H9 (cell line): ENCODE results near the gene CDK14. TPM values are rescaled to one million over a fixed set of nuclear protein-coding genes. Genes with fewer than 3 reads are reported as not detected.

ENCODE experiments used
- DNase-seq: peaks from one replicate; pipeline ENCODE4 v3.0.0-alpha.2; 2017
- H2AFZ ChIP-seq: one replicate; pipeline ENCODE4 v1.6.1; 2013; ENCODE audit warnings: mild to moderate bottlenecking, low read length, control low read depth, moderate library complexity
- H2AK5ac ChIP-seq: 2 replicates; pipeline ENCODE4 v1.6.1; 2013; ENCODE audit warnings: low read length, control low read depth, mixed read lengths; ENCODE audit not compliant: insufficient read length
- H2BK120ac ChIP-seq: one replicate; pipeline ENCODE4 v1.6.1; 2013; ENCODE audit warnings: low read depth, mild to moderate bottlenecking, low read length, control low read depth, inconsistent platforms; ENCODE audit not compliant: poor library complexity, severe bottlenecking
- H2BK12ac ChIP-seq: 2 replicates; pipeline ENCODE4 v1.6.1; 2013; ENCODE audit warnings: low read length, control low read depth, mixed read lengths, low read depth; ENCODE audit not compliant: insufficient read length
- H2BK15ac ChIP-seq: 2 replicates; pipeline ENCODE4 v1.6.1; 2013; ENCODE audit warnings: low read depth, low read length, control low read depth
- H2BK20ac ChIP-seq: one replicate; pipeline ENCODE4 v1.6.1; 2013; ENCODE audit warnings: low read depth, mild to moderate bottlenecking, low read length, control low read depth, inconsistent platforms; ENCODE audit not compliant: poor library complexity, severe bottlenecking
- H2BK5ac ChIP-seq: 2 replicates; pipeline ENCODE4 v1.6.1; 2013; ENCODE audit warnings: low read length, control low read depth, mixed read lengths; ENCODE audit not compliant: insufficient read length
- H3K14ac ChIP-seq: 2 replicates; pipeline ENCODE4 v1.6.1; 2013; ENCODE audit warnings: low read length, control low read depth; ENCODE audit not compliant: insufficient read depth
- H3K18ac ChIP-seq: 2 replicates; pipeline ENCODE4 v1.6.1; 2013; ENCODE audit warnings: low read depth, mild to moderate bottlenecking, mixed read lengths, low read length, control low read depth; ENCODE audit not compliant: insufficient read length
- H3K23ac ChIP-seq: 2 replicates; pipeline ENCODE4 v1.6.1; 2013; ENCODE audit warnings: low read length, control low read depth, mixed read lengths, low read depth; ENCODE audit not compliant: insufficient read length
- H3K23me2 ChIP-seq: 2 replicates; pipeline ENCODE4 v1.6.1; 2013; ENCODE audit warnings: low read depth, mild to moderate bottlenecking, mixed read lengths, low read length, control low read depth; ENCODE audit not compliant: insufficient read length, poor library complexity, severe bottlenecking
- H3K27ac ChIP-seq: 2 replicates; pipeline ENCODE4 v1.5.1; 2013; ENCODE audit warnings: low read length, control low read depth, mixed read lengths, low read depth; ENCODE audit not compliant: insufficient read length
- H3K27me3 ChIP-seq: 2 replicates; pipeline ENCODE4 v1.6.1; 2013; ENCODE audit warnings: low read length, control low read depth, inconsistent platforms; ENCODE audit not compliant: insufficient read depth
- H3K4ac ChIP-seq: 2 replicates; pipeline ENCODE4 v1.6.1; 2013; ENCODE audit warnings: low read depth, mild to moderate bottlenecking, control low read depth, inconsistent platforms, low read length, moderate library complexity
- H3K4me1 ChIP-seq: 2 replicates; pipeline ENCODE4 v1.6.1; 2013; ENCODE audit warnings: low read length, control low read depth, inconsistent platforms; ENCODE audit not compliant: insufficient read depth
- H3K4me2 ChIP-seq: 2 replicates; pipeline ENCODE4 v1.6.1; 2013; ENCODE audit warnings: low read length, control low read depth, mixed read lengths; ENCODE audit not compliant: insufficient read length, insufficient read depth
- H3K56ac ChIP-seq: 2 replicates; pipeline ENCODE4 v1.6.1; 2013; ENCODE audit warnings: low read depth, mild to moderate bottlenecking, mixed read lengths, low read length, control low read depth; ENCODE audit not compliant: insufficient read length
- H3K79me1 ChIP-seq: 2 replicates; pipeline ENCODE4 v1.6.1; 2013; ENCODE audit warnings: low read depth, mild to moderate bottlenecking, moderate library complexity, low read length, control low read depth, inconsistent platforms; ENCODE audit not compliant: insufficient read depth, poor library complexity, severe bottlenecking
- H3K79me2 ChIP-seq: 2 replicates; pipeline ENCODE4 v1.6.1; 2013; ENCODE audit warnings: low read length, control low read depth, inconsistent platforms; ENCODE audit not compliant: insufficient read depth
- H3K9ac ChIP-seq: 2 replicates; pipeline ENCODE4 v1.6.1; 2013; ENCODE audit warnings: low read length, control low read depth, mixed read lengths; ENCODE audit not compliant: insufficient read length; ENCODE audit errors: extremely low read depth
- H3K9me3 ChIP-seq: one replicate; pipeline ENCODE4 v1.6.1; 2013; ENCODE audit warnings: low read depth, low read length, inconsistent platforms; ENCODE audit not compliant: control insufficient read depth
- H3T11ph ChIP-seq: one replicate; pipeline ENCODE4 v1.6.1; 2013; ENCODE audit warnings: mild to moderate bottlenecking, low read length, control low read depth, inconsistent platforms
- H4K20me1 ChIP-seq: one replicate; pipeline ENCODE4 v1.6.1; 2013; ENCODE audit not compliant: control insufficient read depth, insufficient read length, insufficient read depth
- H4K5ac ChIP-seq: 2 replicates; pipeline ENCODE4 v1.6.1; 2013; ENCODE audit warnings: low read depth, mild to moderate bottlenecking, mixed read lengths, low read length, control low read depth; ENCODE audit not compliant: insufficient read length
- H4K8ac ChIP-seq: replicated peaks from 2 replicates; pipeline ENCODE4 v1.6.1; 2013; ENCODE audit warnings: low read length, control low read depth, mixed read lengths, low read depth; ENCODE audit not compliant: insufficient read length
- H4K91ac ChIP-seq: 2 replicates; pipeline ENCODE4 v1.6.1; 2013; ENCODE audit warnings: low read depth, mild to moderate bottlenecking, moderate library complexity, mixed read lengths, low read length, control low read depth; ENCODE audit not compliant: insufficient read length
- H3K27ac Mint-ChIP-seq, 3 experiments: 2 replicates in 2 of 3; 3 replicates in 1 of 3; pipeline ENCODE4 v1.8.0; 2020 to 2021; ENCODE audit warnings: mixed read lengths in 3 of 3, mild to moderate bottlenecking in 1 of 3, moderate library complexity in 1 of 3
- H3K27me3 Mint-ChIP-seq: 2 replicates; pipeline ENCODE4 v1.8.0; 2021; ENCODE audit warnings: low read depth, mild to moderate bottlenecking, moderate library complexity, mixed read lengths
- H3K36me3 Mint-ChIP-seq, 3 experiments: 2 replicates in 2 of 3; 3 replicates in 1 of 3; pipeline ENCODE4 v1.8.0; 2020 to 2021; ENCODE audit warnings: low read depth in 3 of 3, mixed read lengths in 3 of 3; ENCODE audit not compliant: insufficient read depth in 1 of 3
- H3K4me1 Mint-ChIP-seq, 2 experiments: 2 replicates each; pipeline ENCODE4 v1.8.0; 2020; ENCODE audit warnings: mixed read lengths in 2 of 2
- H3K4me3 Mint-ChIP-seq, 2 experiments: 2 replicates in 1 of 2; 3 replicates in 1 of 2; pipeline ENCODE4 v1.8.0; 2020 to 2021; ENCODE audit warnings: mild to moderate bottlenecking in 2 of 2, mixed read lengths in 2 of 2, moderate library complexity in 1 of 2
- H3K9me3 Mint-ChIP-seq, 2 experiments: 2 replicates in 1 of 2; 3 replicates in 1 of 2; pipeline ENCODE4 v1.8.0; 2020; ENCODE audit warnings: mild to moderate bottlenecking in 2 of 2, mixed read lengths in 2 of 2, moderate library complexity in 1 of 2
- CTCF ChIP-seq: fragments of 200-600 bp; sonication (generic); conservative IDR thresholded peaks from 3 replicates; pipeline ENCODE4 v1.8.0; 2021; ENCODE audit warnings: antibody characterized with exemption, mild to moderate bottlenecking
- WGBS: extraction: QIAGEN DNeasy Blood & Tissue Kit; methylation state at CpG from one replicate; pipeline ENCODE4 v1.1.7; 2013; ENCODE audit warnings: missing lambda C conversion rate, low lambda C conversion rate, mixed read lengths; ENCODE audit not compliant: insufficient read length; ENCODE audit errors: extremely low coverage; 5-methylcytosine and 5-hydroxymethylcytosine counted together
- total RNA-seq: library from RNA; stranded (reverse); gene quantifications from 2 replicates; pipeline ENCODE4 v1.2.1, GENCODE V29; 2021

CDK14 gene
- total RNA-seq, 1 experiment from 2014 or later, result 23.9 TPM

GRCh38 chr7:90791596-90791995, 195.5 kb downstream of the CDK14 start:
- Histone ChIP-seq H2BK120ac (no peak overlapping the region), H3K4me2 (no peak overlapping the region), H3K9me3 (peaks cover 4% of the 10 kb centered on the region), H3K14ac (no peak overlapping the region), H4K5ac (no peak overlapping the region), H3K4ac (no peak overlapping the region), H3T11ph (no peak overlapping the region), H3K18ac (no peak overlapping the region), H3K79me1 (no peaks in the 10 kb centered on the region), H4K8ac (no peak overlapping the region), H2BK12ac (no peak overlapping the region), H2BK5ac (no peak overlapping the region), H3K9ac (no peak overlapping the region), H3K27ac (no peak overlapping the region), H2BK15ac (no peak overlapping the region), H3K23me2 (no peaks in the 10 kb centered on the region), H3K27me3 (no peaks in the 10 kb centered on the region; the same call in 1 of the 2 replicates), H2BK20ac (no peak overlapping the region), H3K56ac (no peak overlapping the region), H4K91ac (no peak overlapping the region), H4K20me1 (no peaks in the 10 kb centered on the region), H3K23ac (no peak overlapping the region), H2AK5ac (no peak overlapping the region), H2AFZ (no peak overlapping the region), H3K79me2 (no peaks in the 10 kb centered on the region), H3K4me1 (no peaks in the 10 kb centered on the region)
- TF ChIP-seq CTCF, result no peak
- H3K27me3 Mint-ChIP-seq, result no peaks in the 10 kb centered on the region
- H3K27ac Mint-ChIP-seq, result no peak overlapping the region
- WGBS, result 100% methylated on average over 1 of the region's 3 CpGs
- DNase-seq, result no peak
- peaks cover 25 to 29% of the 10 kb centered on the region in 2 experiments for H3K9me3 Mint-ChIP-seq
- no peak overlapping the region for H3K4me3 Mint-ChIP-seq
- peaks cover 29 to 31% (median 31%) of the 10 kb centered on the region in 3 experiments for H3K36me3 Mint-ChIP-seq
- peaks cover 4% of the 10 kb centered on the region in 2 experiments for H3K4me1 Mint-ChIP-seq
